GM21360 (cell line): ENCODE data around the gene PLEKHG1.

Experiments
- ATAC-seq: cut with Tn5 transposase; IDR thresholded peaks from one replicate; pipeline ENCODE4 v1.9.1; 2021; ENCODE audit warnings: mild to moderate bottlenecking, moderate library complexity; ENCODE audit not compliant: unreplicated experiment

The PLEKHG1 gene

DNA sequence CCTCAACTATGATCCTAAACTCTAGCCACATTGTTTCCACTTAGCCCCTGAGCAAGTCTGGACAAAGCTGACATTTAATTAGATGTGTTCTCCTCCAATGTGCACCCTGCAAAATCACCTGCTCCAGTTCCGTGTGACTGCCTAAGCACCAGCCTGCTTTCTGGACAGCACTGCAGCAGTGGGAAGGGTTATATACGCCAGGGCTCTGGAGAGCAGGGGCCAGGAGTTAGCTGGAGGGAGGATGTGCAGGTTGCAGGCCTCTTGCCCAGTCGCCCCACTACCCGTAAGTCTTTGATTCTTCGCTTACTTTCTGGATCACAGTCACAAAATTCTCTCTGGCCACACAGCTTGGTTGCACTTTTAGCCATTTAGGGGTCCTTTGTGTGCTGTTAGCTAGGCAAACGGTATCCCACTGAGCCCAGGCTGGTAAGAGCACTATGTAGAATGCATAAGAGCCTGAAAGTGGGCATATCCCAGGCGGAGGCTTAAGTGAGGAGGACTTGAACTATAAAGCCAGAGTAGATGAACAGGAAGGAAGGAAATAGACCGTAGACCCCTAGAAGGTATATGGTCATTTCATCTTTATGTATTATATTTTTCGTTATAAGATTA lies 10.7 kb upstream of the PLEKHG1 start:
- ATAC-seq, result no peak

DNA sequence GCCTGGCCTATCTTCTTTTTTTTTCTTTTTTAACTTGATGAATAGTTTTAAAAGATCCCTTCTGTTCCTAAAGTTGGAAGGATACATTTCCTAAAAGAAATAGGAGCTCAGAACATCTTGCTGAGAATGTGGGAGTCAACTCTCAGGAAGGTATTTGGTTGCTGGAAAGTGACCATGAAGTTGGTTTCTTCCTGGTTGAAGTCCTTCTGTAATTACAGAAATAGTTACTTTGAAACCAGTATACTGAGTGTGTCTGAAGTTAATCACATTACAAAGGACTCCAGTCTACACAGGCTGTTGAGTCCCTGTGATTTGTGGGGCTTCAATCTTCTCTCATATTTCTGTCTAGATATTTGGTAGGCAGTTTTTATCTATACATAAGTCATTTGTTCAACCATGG lies 9.8 kb upstream of the PLEKHG1 start:
- no peak for ATAC-seq

DNA sequence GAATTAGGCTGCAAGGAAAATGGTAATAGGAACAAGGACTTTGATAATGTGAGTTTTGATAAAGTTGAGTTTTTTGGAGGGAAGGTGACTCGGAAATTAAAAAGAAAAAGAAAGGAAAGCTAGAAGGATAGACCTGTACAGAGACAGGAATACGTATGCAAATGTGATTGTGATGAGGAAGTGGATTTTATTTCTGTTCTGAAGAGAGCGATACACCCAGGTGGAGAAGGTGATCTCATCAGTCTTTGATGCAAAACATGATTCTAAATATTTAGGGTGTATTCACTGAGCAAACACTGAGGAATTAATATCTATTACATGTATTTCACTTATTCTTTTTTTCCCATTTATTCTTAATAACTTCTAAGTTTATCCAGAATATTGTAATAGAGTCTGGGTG lies 9.2 kb upstream of the PLEKHG1 start:
- ATAC-seq, result no peak

DNA sequence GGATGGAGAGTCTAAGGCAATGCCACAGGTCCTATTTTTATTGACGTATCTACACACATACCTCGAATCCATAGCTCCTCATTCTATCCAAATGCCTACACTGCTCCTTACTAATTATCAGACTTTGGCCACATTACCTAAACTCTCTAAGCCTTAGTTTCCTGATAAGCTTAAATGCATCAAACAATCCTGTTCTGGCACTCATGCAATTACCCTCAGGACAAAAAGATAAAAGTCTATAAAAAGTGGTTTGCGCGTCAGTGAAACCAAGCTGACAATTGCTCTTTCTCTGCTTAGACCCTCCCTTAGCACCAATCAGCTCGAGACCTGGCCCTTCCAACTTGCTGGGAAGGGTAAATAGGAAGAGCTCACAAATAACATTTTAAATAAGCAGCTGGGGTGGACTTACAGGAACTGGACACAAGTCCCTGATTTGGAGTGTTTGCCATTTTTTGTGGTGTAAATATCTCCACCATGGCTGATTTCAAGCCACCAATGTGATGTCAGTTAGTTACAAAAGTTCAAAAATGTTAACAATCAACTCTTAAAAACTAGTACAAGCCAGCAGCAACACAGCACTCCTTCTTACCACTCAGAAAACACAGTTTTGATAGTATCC lies 7.2 kb upstream of the PLEKHG1 start:
- no peak for ATAC-seq

DNA sequence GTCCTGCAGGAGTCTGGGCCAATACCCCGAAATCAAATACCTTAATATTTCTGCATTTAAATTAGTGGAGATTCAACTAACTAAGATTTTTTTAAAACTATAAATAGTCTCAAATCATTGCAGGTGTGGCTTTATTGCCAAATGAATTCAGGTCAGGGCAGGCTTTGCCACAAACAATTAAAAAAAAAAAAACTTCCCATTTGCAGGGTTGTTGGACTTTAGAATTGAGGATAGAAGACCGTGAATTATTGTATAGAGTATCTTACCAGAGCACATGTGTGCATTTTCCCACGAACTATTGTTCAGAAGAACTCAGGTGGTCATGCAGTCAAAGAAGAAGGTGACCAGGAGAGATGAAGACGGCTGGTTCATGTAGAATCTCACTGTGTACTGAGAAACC lies 6.6 kb upstream of the PLEKHG1 start:
- no peak for ATAC-seq

DNA sequence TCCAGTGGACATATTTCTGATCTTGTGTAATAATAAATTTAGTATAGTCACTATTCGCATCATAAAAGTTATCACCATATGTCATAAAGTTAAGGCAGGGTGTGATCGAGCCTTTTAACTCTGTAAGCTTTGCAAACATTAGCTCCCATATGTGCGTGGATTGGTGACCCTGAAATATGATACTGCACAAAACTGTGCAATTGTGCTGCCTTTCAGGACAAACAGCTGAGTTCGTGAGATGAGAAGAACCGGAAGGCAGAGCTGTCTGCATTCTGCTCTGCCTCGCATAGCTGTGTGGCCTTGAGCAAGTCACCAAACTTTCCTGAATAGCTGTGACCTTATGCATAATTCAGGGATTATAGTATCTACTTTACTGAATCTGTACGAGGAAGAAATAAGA lies 3.2 kb upstream of the PLEKHG1 start:
- ATAC-seq, result no peak

DNA sequence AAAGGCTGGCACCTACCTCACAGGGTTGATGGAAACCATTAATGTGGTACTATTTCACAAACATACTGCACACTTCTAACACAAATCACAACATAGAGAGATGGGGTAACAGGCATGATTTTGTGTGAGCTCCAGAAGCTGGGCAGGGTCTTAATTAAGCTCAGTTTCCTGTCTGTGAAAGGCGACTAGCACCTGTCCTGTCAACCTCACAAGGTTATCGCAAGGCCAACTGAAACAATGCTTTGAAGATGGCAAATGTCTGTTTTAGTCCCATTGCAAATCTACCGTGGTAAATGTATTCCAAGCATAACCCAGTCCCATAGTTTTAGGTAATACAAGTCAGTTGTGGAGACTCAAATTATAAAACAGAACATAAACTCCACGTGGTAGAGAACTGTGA lies 1.3 kb upstream of the PLEKHG1 start:
- no peak for ATAC-seq

DNA sequence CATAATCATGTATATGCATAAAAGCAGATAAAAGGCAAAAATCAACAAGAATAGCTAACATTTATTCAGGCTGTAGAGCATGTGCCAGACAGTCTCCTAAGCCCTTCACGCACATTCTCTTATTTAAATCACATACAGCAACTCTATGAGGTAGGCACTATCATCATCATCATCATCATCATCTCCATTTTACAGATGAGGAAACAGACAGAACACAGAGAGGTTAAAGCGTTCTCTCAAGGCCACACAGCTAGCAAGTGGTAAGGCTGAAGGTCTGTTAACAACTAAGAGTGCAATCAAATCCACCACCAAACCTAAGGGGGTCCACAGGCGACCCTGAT lies 857 bp upstream of the PLEKHG1 start:
- no peak for ATAC-seq

DNA sequence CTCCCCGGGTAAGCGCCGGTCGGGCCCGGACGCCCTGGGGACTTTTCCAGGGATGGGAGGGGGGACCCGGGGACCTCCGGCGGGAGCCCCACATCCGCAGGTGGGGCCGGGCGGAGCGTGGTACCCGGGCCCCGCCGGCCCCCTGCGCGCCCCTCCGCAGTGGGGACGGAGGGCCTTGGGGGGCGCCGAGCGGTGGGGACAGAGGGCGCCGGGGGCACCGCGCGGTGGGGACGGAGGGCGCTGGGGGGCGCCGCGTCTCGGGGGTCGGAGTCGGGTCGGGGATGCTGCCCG lies 270 bp downstream of the PLEKHG1 start:
- no peak for ATAC-seq

DNA sequence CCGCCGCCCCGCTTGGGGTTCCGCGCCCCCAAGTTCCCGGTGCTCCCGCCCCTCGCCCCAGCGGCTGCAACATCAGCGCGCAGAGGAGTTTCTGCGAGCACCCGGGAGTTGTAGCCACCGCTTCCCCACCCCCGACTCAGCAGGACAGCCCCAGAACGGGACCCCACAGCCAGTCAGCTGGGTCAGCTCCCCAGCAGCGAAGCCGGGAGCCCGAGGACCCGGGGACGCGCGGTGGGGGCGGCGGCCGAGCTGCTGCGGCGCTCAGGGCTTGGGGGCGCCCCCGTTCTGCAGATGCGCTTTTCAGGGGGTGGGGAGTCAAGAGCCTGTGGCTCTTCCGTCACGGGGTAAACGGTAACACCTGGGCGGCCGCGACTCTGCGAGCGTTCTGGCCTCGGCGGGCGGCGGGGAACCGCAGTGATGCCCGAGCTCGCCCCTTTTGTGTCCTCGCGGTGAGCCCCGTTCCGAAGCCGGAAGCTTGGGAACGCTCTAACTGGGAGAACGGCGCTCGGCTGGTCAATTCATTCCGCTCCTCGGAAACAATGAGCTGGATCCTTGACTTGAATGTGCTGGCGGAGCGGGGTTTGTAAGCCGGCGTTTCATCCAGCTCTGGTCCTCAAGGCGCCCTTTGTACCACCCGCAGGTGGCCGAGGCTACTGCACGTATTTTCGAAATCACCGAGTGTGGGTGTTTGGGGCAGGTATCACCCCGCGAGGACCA lies 774 bp downstream of the PLEKHG1 start:
- ATAC-seq, result peak; percentile 66

DNA sequence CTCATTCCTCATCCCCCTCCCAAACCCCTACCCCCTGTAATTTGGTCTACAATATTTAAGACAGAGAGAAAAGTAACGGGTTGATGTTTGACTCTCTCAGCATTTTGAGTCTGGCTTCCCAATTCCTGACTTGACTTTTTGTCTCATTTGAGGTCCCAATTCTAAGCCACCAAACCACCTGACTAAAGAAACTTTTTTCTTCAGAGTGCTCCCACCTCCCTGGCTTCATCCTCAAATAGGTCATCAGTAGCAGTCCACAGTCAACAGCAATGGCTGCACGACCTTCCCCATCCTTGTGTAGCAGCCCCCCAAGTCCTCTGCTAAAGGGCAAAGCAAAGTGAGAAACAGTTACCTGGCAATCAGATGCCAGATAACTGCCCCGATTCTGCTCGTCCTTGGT lies 1.8 kb downstream of the PLEKHG1 start:
- no peak for ATAC-seq

DNA sequence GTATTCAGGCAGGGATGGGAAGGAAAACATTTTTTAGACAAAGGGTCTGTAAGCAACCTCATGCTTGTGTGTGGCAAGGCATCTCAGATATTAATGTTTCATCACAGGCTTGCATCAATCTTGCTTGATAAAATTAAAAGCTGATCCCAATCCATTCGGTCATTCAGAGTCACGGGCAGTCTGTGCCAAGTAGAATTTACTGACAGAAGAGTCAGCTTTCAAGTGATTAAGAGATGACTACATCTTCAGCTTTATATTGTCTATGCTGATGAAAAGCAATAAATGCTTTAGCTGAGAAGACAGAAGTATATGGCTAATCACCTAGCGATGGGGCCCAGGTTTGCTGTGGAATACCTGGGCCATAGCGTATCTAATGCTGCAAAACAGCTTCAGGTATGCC lies 3.5 kb downstream of the PLEKHG1 start:
- no peak for ATAC-seq

DNA sequence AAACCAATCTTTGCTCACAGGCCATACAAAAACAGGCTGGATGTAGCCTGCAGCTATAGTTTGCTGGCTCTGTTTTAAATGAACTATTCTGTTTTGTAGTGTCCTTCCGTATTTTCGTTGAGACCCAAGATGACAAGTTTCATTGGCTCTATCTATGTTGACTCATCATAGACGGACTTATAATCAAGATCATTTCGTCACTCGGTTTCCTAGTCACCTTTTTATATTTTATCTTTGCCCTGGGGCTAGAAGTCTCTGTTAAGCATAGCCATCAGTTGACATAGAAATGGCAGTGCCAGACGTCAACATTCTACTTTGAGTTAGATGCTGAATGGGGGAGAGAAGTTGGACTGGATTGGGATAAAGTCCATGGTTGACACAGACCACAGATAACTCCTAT lies 4.8 kb downstream of the PLEKHG1 start:
- no peak for ATAC-seq

DNA sequence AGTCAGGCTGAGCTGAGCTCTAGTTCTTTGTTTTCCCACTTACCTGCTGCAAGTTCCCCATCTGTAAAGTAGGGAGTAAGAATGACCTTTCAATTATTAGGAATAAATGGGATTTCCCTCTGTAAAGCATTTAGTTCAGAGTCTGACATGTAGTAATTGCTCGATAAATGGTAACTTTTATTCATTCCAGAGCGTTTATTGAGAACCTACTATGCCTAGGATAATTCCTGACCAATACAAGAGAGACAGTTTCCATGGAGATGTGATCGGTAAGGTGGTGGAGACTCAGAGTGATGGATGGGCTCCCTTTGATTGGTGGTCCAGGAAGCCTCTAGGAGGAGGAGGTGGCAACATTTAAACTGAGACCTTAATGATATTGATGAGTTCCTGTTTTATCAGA lies 5.6 kb downstream of the PLEKHG1 start:
- ATAC-seq, result no peak

DNA sequence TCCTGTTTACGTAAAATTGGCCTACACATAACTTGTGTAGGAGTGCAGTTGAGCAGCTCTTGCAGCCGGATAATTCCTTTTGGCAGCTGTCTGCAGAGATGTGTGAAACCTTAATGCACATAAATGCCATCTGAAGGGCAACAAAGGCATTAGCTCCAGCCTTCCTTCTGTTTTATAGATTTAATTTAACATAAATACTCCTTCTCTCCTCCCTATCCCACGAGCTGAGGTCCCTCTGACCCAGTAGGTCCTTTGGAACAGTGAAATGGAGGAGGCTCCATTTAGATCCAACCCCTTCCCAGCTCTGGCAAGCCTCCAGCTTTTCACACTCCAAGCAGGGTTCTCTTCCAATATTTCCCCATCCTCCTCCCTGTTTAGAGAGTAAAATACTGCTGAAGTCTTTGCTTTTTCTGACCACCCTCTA lies 6.5 kb downstream of the PLEKHG1 start:
- no peak for ATAC-seq

DNA sequence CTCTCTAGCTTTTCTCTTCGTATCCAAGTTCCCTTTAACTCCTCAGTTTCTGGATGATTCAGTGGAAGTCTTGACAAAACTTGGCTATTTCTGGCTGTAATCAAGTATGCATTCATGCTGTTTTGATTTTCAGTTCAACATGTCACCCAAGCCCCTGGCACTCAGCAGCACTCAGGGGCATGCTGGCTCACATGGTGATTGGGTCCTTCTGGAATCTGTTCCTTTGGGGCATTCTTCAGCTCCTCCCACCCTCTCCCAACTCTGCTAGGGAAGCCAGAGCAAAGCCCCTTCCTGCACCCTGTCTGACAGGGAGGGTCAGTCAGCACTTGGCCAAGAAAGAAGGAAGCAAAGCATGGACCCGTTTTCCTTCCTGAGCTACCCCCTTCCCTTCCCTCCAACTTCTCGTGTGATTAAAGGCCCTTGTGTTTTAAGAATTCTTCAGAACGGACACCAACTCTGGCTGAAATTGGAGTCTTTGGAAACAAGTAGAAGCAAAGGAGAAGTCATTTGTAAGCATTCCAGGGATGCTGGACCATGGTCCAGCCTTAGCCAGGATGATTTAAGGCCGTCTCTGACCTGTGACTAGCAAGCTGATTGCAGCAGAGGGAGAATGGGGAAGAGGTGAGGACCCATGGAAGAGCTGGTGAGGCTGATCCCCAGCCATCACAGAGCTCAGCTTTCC lies 7.1 kb downstream of the PLEKHG1 start:
- no peak for ATAC-seq

DNA sequence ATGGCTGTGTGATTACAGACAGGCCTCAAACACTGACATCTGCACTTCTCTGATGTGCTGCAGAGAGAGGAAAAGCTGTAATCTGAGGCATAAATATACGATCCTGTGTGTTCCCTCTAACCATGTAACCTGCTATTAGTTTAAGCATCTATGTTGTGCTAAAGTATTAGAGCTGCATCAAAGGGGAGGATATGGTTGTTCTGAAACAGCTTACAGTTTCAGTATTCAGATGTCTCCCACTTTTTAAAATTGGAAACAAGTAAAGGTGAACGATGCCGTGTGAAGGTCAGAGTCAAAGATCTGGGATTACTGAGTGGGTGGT lies 7.6 kb downstream of the PLEKHG1 start:
- no peak for ATAC-seq

DNA sequence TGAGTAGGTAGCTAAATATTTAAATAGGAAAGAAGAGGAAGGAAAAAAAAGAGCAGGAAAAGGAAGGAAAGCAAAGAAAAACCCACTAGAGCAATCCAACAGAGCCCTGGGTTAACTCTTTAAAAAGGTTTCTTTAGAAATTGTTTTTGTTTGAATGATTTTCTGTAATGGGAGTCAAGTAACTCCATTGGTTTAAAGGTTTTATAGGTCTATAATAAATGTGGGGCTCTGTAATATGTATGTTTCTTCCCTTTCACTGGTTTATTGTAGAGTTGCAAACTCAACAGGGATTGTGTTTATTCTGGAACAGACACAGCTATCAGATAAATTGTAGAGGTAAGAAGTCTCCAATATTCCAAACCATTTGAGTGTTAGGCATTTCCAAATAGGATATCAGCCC lies 10.9 kb downstream of the PLEKHG1 start:
- no peak for ATAC-seq

DNA sequence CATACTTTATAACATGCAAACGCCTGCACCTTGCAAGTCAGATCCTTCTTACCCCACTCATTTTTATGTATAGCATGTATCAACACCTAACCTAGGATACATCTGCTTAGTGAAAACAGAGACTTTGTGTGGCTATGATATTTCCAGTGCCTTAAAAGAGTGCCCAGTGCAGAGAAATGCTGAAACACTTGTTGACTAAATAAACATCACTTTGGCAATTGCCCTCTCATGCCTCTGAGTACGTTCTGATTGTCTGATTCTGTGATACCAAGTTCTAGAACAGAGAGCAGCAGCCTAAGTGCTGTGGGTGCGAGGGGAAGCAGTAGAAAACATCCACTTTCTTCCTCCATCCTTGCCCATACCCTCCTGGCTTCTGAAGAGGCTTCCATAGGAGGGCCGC lies 13.6 kb downstream of the PLEKHG1 start:
- ATAC-seq, result no peak

DNA sequence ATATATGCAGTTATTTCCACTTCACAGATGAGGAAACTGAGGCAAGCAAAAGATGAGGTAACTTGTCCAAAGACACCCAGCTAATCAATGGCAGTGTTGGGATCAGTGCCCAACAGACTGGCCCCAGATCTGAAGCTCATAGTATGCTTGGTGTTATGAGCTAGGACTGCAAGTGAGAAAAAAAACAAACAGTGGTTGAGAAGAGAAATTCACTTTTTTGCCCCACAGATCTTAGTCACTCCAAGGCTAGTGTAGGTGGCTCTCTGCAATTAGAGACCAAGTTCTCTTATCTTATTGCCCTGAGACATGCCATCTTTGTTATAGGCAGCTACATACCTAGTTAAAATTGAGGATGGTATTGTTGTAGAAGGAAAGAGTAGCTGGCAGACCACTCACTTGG lies 16.3 kb downstream of the PLEKHG1 start:
- no peak for ATAC-seq

DNA sequence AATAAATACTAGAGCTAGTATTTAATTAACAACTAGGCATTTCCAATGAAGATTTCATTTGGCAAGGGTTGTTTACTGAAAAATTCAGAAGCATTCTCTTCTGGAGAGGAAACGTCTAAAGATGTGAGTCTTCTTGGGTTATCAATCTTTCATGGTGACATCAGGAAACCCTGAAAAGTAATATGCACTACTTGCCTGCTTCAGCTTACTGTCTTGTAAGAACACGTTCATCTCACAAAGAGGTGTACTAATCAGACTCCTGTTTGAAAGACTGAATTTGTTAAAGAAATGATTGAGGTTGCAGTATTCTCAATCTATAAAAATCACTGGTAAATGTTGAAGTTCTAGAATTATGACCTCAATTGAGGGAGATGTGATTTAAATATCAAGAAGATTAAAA lies 16.9 kb downstream of the PLEKHG1 start:
- ATAC-seq, result no peak

DNA sequence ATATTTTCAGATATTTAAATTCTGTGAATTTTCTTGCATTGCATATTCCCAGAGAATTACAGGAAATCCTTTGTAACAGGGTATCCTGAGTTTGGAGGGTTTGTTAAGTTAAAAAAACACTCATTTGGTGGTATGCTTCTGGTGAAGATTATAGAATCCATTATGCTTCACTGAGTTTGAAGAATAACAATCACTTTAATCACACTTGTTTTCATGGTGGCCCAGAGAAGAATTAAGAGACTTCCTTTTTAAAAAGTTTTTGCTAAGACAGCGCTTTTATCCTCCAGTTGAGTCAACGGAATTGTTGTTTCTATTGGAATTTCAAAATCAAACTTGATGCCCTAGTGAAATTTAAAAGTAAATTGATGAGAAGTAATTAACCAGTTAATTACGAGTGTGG lies 17.4 kb downstream of the PLEKHG1 start:
- no peak for ATAC-seq
